HL-60 (cell line): Measurements from ENCODE around the gene LRFN4.

ENCODE experiments used
- CTCF ChIP-seq: IDR thresholded peaks from one replicate; pipeline ENCODE4 v1.5.1; 2011; ENCODE audit warnings: low read length, control low read depth, inconsistent platforms; ENCODE audit not compliant: insufficient read depth
- GABPA ChIP-seq: IDR thresholded peaks from 2 replicates; pipeline ENCODE4 v1.6.1; 2012; ENCODE audit warnings: low read depth
- POLR2AphosphoS5 ChIP-seq: IDR thresholded peaks from 2 replicates; pipeline ENCODE4 v1.6.1; 2012; ENCODE audit warnings: low read depth
- TF ChIP-seq, protein P1 (sequence below): IDR thresholded peaks from 2 replicates; pipeline ENCODE4 v1.6.1; 2012; ENCODE audit warnings: low read depth; ENCODE audit not compliant: insufficient replicate concordance

DNA sequence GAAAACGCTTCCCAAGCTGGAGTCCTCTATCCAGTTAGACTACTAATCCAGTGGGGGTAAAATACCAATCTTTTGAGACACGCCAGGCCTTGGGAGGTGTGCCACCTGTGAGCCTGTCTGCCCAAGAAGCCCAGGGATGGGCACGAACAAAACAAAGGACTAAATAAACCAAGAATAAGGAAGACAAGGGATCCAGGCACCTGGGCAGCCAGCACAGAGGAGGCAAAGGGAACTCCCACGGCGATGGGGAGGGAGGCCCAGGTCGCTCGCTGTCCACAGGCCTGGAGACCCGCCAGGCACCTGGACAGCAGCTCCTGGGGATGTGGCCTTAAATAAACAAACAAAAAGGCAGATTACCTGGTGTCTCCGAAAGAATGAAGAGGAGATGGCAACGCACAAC lies 31.4 kb downstream of the LRFN4 start:
- TF ChIP-seq CTCF (no peak), POLR2AphosphoS5 (no peak), GABPA (no peak)
- TF ChIP-seq, protein P1, sequence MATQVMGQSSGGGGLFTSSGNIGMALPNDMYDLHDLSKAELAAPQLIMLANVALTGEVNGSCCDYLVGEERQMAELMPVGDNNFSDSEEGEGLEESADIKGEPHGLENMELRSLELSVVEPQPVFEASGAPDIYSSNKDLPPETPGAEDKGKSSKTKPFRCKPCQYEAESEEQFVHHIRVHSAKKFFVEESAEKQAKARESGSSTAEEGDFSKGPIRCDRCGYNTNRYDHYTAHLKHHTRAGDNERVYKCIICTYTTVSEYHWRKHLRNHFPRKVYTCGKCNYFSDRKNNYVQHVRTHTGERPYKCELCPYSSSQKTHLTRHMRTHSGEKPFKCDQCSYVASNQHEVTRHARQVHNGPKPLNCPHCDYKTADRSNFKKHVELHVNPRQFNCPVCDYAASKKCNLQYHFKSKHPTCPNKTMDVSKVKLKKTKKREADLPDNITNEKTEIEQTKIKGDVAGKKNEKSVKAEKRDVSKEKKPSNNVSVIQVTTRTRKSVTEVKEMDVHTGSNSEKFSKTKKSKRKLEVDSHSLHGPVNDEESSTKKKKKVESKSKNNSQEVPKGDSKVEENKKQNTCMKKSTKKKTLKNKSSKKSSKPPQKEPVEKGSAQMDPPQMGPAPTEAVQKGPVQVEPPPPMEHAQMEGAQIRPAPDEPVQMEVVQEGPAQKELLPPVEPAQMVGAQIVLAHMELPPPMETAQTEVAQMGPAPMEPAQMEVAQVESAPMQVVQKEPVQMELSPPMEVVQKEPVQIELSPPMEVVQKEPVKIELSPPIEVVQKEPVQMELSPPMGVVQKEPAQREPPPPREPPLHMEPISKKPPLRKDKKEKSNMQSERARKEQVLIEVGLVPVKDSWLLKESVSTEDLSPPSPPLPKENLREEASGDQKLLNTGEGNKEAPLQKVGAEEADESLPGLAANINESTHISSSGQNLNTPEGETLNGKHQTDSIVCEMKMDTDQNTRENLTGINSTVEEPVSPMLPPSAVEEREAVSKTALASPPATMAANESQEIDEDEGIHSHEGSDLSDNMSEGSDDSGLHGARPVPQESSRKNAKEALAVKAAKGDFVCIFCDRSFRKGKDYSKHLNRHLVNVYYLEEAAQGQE, result no peak
